Hepatocyte (in vitro differentiated cells): ENCODE results near the gene HES7.
A peak's percentile ranks its signal among the peaks of the same experiment; 100 is the strongest.

Source experiments
- EZH2phosphoT487 ChIP-seq: fragments of 200-600 bp; sonication (generic); IDR thresholded peaks from one replicate; pipeline ENCODE4 v1.6.1; 2018; ENCODE audit warnings: antibody characterized with exemption, mild to moderate bottlenecking, low read depth, moderate library complexity; ENCODE audit not compliant: unreplicated experiment, severe bottlenecking
- TF ChIP-seq, protein P1 (sequence below): fragments of 200-600 bp; sonication (generic); IDR thresholded peaks from 2 replicates; pipeline ENCODE4 v1.5.1; 2016; ENCODE audit warnings: antibody characterized with exemption, mild to moderate bottlenecking; ENCODE audit not compliant: poor library complexity

GRCh38 chr17:8122924-8123694 lies 797 bp downstream of the HES7 start:
- TF ChIP-seq, protein P1, sequence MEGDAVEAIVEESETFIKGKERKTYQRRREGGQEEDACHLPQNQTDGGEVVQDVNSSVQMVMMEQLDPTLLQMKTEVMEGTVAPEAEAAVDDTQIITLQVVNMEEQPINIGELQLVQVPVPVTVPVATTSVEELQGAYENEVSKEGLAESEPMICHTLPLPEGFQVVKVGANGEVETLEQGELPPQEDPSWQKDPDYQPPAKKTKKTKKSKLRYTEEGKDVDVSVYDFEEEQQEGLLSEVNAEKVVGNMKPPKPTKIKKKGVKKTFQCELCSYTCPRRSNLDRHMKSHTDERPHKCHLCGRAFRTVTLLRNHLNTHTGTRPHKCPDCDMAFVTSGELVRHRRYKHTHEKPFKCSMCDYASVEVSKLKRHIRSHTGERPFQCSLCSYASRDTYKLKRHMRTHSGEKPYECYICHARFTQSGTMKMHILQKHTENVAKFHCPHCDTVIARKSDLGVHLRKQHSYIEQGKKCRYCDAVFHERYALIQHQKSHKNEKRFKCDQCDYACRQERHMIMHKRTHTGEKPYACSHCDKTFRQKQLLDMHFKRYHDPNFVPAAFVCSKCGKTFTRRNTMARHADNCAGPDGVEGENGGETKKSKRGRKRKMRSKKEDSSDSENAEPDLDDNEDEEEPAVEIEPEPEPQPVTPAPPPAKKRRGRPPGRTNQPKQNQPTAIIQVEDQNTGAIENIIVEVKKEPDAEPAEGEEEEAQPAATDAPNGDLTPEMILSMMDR = no peak
- peak; percentile 58 for TF ChIP-seq EZH2phosphoT487
